ENCODE results near the gene ME2.

GRCh38 chr18:50992351-50992762 lies 113.4 kb downstream of the ME2 start:
- TF ChIP-seq CTCF (IDR thresholded peaks at IDR 0.05): no peak
- TF ChIP-seq POLR2A (IDR thresholded peaks at IDR 0.05): no peak
- no peak for TF ChIP-seq EP300 (IDR thresholded peaks at IDR 0.05)

Measured in stomach (tissue), 4 donors.